Endothelial cell of umbilical vein (primary cell): ENCODE results near the gene PTBP3. TPM values are rescaled to one million over a fixed set of nuclear protein-coding genes. Genes with fewer than 3 reads are reported as not detected.

Source experiments
- BruUV-seq: library from RNA; stranded (reverse); fragments of 400-500 nt; replicated peaks from 2 replicates; lab custom pipeline; 2021; lab: Mats Ljungman, UMichigan
- CTCF ChIA-PET: fragments of 300-600, 350-600 bp; sonication (Branson Sonifier 250); formaldehyde crosslinking; loops from one replicate; lab custom pipeline; 2021; ENCODE audit warnings: antibody characterized with exemption, inconsistent platforms; lab: Charles Lee
- POLR2A ChIA-PET: fragments of 300-600, 350-600 bp; sonication (Branson Sonifier 250); formaldehyde crosslinking; loops from one replicate; lab custom pipeline; 2021; ENCODE audit warnings: antibody characterized with exemption, inconsistent platforms; lab: Charles Lee
- DNase-seq: peaks from one replicate; pipeline ENCODE4 v3.0.0-alpha.2; 2011; ENCODE audit warnings: low read depth, low spot score
- FAIRE-seq: peaks from 2 replicates; lab custom pipeline; 2011; peaks lifted over from hg19 to GRCh38; lab: Jason Lieb, UNC
- H2AFZ ChIP-seq: 2 replicates; pipeline ENCODE4 v1.6.0; 2012; ENCODE audit warnings: low read depth, low read length, control low read depth, inconsistent platforms
- H3K27ac ChIP-seq: 2 replicates; pipeline ENCODE4 v1.5.1; 2011; ENCODE audit warnings: low read depth, mild to moderate bottlenecking, control low read depth, low read length, moderate library complexity; ENCODE audit not compliant: insufficient read depth
- H3K27me3 ChIP-seq, 2 experiments: 2 replicates each; pipeline versions ENCODE4 v1.6.0 to v1.6.1; 2011; ENCODE audit warnings: low read length in 2 of 2, mixed read lengths in 1 of 2; ENCODE audit not compliant: control insufficient read depth in 2 of 2, insufficient read depth in 2 of 2
- H3K36me3 ChIP-seq, 2 experiments: 2 replicates in 1 of 2; 3 replicates in 1 of 2; pipeline ENCODE4 v1.5.1; 2011; ENCODE audit warnings: low read length in 2 of 2, mild to moderate bottlenecking in 1 of 2, moderate library complexity in 1 of 2; ENCODE audit not compliant: control insufficient read depth in 2 of 2, insufficient read depth in 2 of 2; ENCODE audit errors: extremely low read depth in 1 of 2
- H3K4me1 ChIP-seq: 3 replicates; pipeline ENCODE4 v1.5.1; 2011; ENCODE audit warnings: mild to moderate bottlenecking, low read length; ENCODE audit not compliant: control insufficient read depth, insufficient read depth; ENCODE audit errors: extremely low read depth
- H3K4me2 ChIP-seq: 2 replicates; pipeline ENCODE4 v1.6.1; 2011; ENCODE audit warnings: low read length, control low read depth, mixed read lengths; ENCODE audit not compliant: insufficient read depth
- H3K4me3 ChIP-seq, 3 experiments: fragments of 200-600 bp in 1 of 3; sonication (generic), shearing (Covaris generic) in 1 of 3; replicated peaks in 1 of 3; 2 replicates each; pipeline ENCODE4 v1.5.1; 2011 to 2016; ENCODE audit warnings: control low read depth in 3 of 3, low read length in 3 of 3, mild to moderate bottlenecking in 2 of 3, inconsistent platforms in 1 of 3, low read depth in 1 of 3, moderate library complexity in 1 of 3; ENCODE audit not compliant: insufficient read depth in 1 of 3
- H3K79me2 ChIP-seq: 2 replicates; pipeline ENCODE4 v1.6.0; 2012; ENCODE audit warnings: low read length, inconsistent platforms; ENCODE audit not compliant: control insufficient read depth, insufficient read depth
- H3K9ac ChIP-seq: replicated peaks from 2 replicates; pipeline ENCODE3; 2011; ENCODE audit warnings: low read length, control low read depth; ENCODE audit not compliant: insufficient read depth; ENCODE audit errors: extremely low read depth
- H3K9me1 ChIP-seq: replicated peaks from 3 replicates; pipeline ENCODE4 v1.6.0; 2011; ENCODE audit warnings: mild to moderate bottlenecking, low read length; ENCODE audit not compliant: control insufficient read depth, insufficient read depth; ENCODE audit errors: extremely low read depth
- H3K9me3 ChIP-seq: replicated peaks from 2 replicates; pipeline ENCODE4 v1.5.1; 2012; ENCODE audit warnings: low read length, inconsistent platforms; ENCODE audit not compliant: control insufficient read depth, insufficient read depth
- H4K20me1 ChIP-seq: replicated peaks from 2 replicates; pipeline ENCODE3; 2011; ENCODE audit warnings: mild to moderate bottlenecking, low read length; ENCODE audit not compliant: control insufficient read depth, insufficient read depth; ENCODE audit errors: extremely low read depth
- CTCF ChIP-seq, 2 donors: IDR thresholded peaks; 1 replicate in 1 of 2; 2 replicates in 1 of 2; pipeline ENCODE4 v1.5.1; 2011; ENCODE audit warnings: low read length in 2 of 2, mild to moderate bottlenecking in 2 of 2, moderate library complexity in 2 of 2, control low read depth in 1 of 2, inconsistent platforms in 1 of 2, low read depth in 1 of 2; ENCODE audit not compliant: insufficient read depth in 1 of 2; ENCODE audit errors: extremely low read depth in 1 of 2
- EZH2 ChIP-seq: IDR thresholded peaks from 2 replicates; pipeline ENCODE4 v1.6.1; 2012; ENCODE audit warnings: borderline replicate concordance, low read depth, mild to moderate bottlenecking, moderate library complexity, low read length, inconsistent platforms; ENCODE audit not compliant: severe bottlenecking
- FOS ChIP-seq: IDR thresholded peaks from 2 replicates; pipeline ENCODE4 v1.6.1; 2011; ENCODE audit warnings: mild to moderate bottlenecking, low read length, moderate library complexity, borderline replicate concordance; ENCODE audit not compliant: insufficient read depth
- GATA2 ChIP-seq: IDR thresholded peaks from 2 replicates; pipeline ENCODE4 v1.7.0; 2011; ENCODE audit warnings: low read depth, mild to moderate bottlenecking, moderate library complexity, mixed read lengths, low read length; ENCODE audit not compliant: insufficient read length, insufficient read depth
- JUN ChIP-seq: IDR thresholded peaks from 2 replicates; pipeline ENCODE4 v1.6.1; 2011; ENCODE audit warnings: borderline replicate concordance, low read depth; ENCODE audit not compliant: insufficient read length, insufficient read depth
- MAX ChIP-seq: IDR thresholded peaks from 2 replicates; pipeline ENCODE4 v1.6.1; 2011; ENCODE audit not compliant: insufficient read depth, insufficient read length
- MYC ChIP-seq: IDR thresholded peaks from one replicate; pipeline ENCODE4 v1.6.1; 2011; ENCODE audit warnings: mild to moderate bottlenecking, low read depth, low read length
- POLR2A ChIP-seq: IDR thresholded peaks from 2 replicates; pipeline ENCODE4 v1.6.1; 2012; ENCODE audit warnings: low read depth, mild to moderate bottlenecking, control low read depth, low read length
- POLR2AphosphoS5 ChIP-seq: IDR thresholded peaks from 2 replicates; pipeline ENCODE4 v1.6.1; 2012; ENCODE audit warnings: low read depth, mild to moderate bottlenecking, control low read depth, low read length, moderate library complexity; ENCODE audit not compliant: insufficient read depth
- dilution Hi-C: fragments of 300-500 bp; cut with MboI; formaldehyde crosslinking; loops from one replicate; pipeline ENCODE4 v1.15.0; 2019; ENCODE audit warnings: low sequenced_read_pairs; ENCODE audit not compliant: extremely low pct_ligation_motif_present
- intact Hi-C: fragments of 100-400 bp; cut with micrococcal nuclease; formaldehyde crosslinking; loops from one replicate; pipeline ENCODE4 v1.10.0; 2022
- polyA plus RNA-seq, 4 experiments: library from polyadenylated mRNA; depleted of rRNA in 3 of 4; stranded (reverse) in 3 of 4; unstranded in 1 of 4; fragments of >200 nt; gene quantifications; 2 replicates each; pipeline versions ENCODE4 v1.2.1 to v1.2.3, GENCODE V29; 2011 to 2012; ENCODE audit warnings: missing spikeins in 1 of 4
- total RNA-seq: library from RNA; stranded (reverse); gene quantifications from 2 replicates; pipeline ENCODE4 v1.2.3, GENCODE V29; 2021

Gene PTBP3
- total and polyA plus RNA-seq, 2 donors (not counting 3 experiments of a cell fraction or from before 2014, with no cell fraction given): 42.4 to 75.0 TPM

- no TSS peak for BruUV-seq
- Histone ChIP-seq H3K4me2 (no peak overlapping the region), H3K27ac (no peak overlapping the region), H4K20me1 (no peaks in the 10 kb centered on the region), H3K36me3 (no peaks in the 10 kb centered on the region), H3K4me1 (no peaks in the 10 kb centered on the region), H3K9me1 (no peaks in the 10 kb centered on the region), H3K9me3 (no peaks in the 10 kb centered on the region), H3K9ac (no peak overlapping the region), H3K27me3 (no peaks in the 10 kb centered on the region), H3K4me3 (no peak overlapping the region), H2AFZ (no peak overlapping the region), H3K79me2 (no peaks in the 10 kb centered on the region)
- FAIRE-seq (no peak), DNase-seq (no peak)
- TF ChIP-seq FOS: no peak
- TF ChIP-seq GATA2: no peak
- TF ChIP-seq CTCF (IDR thresholded peaks at IDR 0.05; ENCODE audit: extremely low read depth in 1 of 2, insufficient read depth in 1 of 2, low read depth in 1 of 2, low read length in 2 of 2): no peak
- no peak for TF ChIP-seq POLR2AphosphoS5
- TF ChIP-seq MAX: no peak
- no peak for TF ChIP-seq JUN
- TF ChIP-seq MYC: no peak
- TF ChIP-seq POLR2A: no peak
- TF ChIP-seq EZH2: no peak
- dilution Hi-C loops: no loop called here
- intact Hi-C loops: loop anchor here (10.0 kb wide), 1 partner anchor 773 kb away; the partner anchor contains the start of gene PTGR1
- CTCF ChIA-PET: interaction anchor here (1.2 to 3.0 kb wide), 8 partner anchors 12 to 608 kb away, joined by 3 to 14 read pairs (median 8); partner anchors contain the start of gene HSDL2
- POLR2A ChIA-PET: no interaction called here
Observed at GRCh38 chr9:112367465-112367864, 34.0 kb upstream of the PTBP3 start.
